HepG2 (cell line): ENCODE measurements around the gene PARP16. TPM values are rescaled to one million over a fixed set of nuclear protein-coding genes. Genes with fewer than 3 reads are reported as not detected.

Experiments
- CENPX ChIP-seq: sonication (generic); formaldehyde crosslinking; IDR thresholded peaks from 2 replicates; pipeline ENCODE4 v1.9.0; 2021; ENCODE audit warnings: mild to moderate bottlenecking, missing genetic modification reagents, moderate library complexity
- EP300 ChIP-seq, 3 experiments: sonication (generic) in 1 of 3; formaldehyde crosslinking in 1 of 3; IDR thresholded peaks; 2 replicates each; pipeline versions ENCODE4 v1.5.1 to v1.6.1; 2011 to 2020; ENCODE audit warnings: low read depth in 2 of 3, low read length in 2 of 3, borderline replicate concordance in 1 of 3, improper control_type of control experiment in 1 of 3, mild to moderate bottlenecking in 1 of 3, missing genetic modification reagents in 1 of 3, moderate library complexity in 1 of 3
- ERF ChIP-seq: IDR thresholded peaks from 2 replicates; pipeline ENCODE4 v1.6.1; 2018; ENCODE audit warnings: missing biosample characterization, missing genetic modification reagents
- HCFC1 ChIP-seq: fragments of 150-350 bp; IDR thresholded peaks from 2 replicates; pipeline ENCODE4 v1.6.1; 2014; ENCODE audit warnings: low read depth, low read length
- RAD21 ChIP-seq: fragments of 450-650 bp; formaldehyde crosslinking; IDR thresholded peaks from 2 replicates; pipeline ENCODE4 v1.5.0; 2020; ENCODE audit warnings: mild to moderate bottlenecking
- SIN3A ChIP-seq: IDR thresholded peaks from 2 replicates; pipeline ENCODE4 v1.6.1; 2011; ENCODE audit warnings: low read depth, mild to moderate bottlenecking, control low read depth, low read length, borderline replicate concordance
- TMF1 ChIP-seq: sonication (generic); formaldehyde crosslinking; IDR thresholded peaks from 2 replicates; pipeline ENCODE4 v1.8.1; 2022; ENCODE audit warnings: low read depth, missing genetic modification reagents
- ZFP82 ChIP-seq: sonication (generic); formaldehyde crosslinking; IDR thresholded peaks from 2 replicates; pipeline ENCODE4 v1.5.1; 2020; ENCODE audit warnings: mild to moderate bottlenecking, missing genetic modification reagents, borderline replicate concordance
- ZKSCAN8 ChIP-seq: IDR thresholded peaks from 2 replicates; pipeline ENCODE4 v1.6.1; 2016; ENCODE audit warnings: borderline replicate concordance, missing genetic modification reagents, missing compliant biosample characterization
- ZNF17 ChIP-seq: sonication (generic); formaldehyde crosslinking; IDR thresholded peaks from 2 replicates; pipeline ENCODE4 v1.5.0; 2020; ENCODE audit warnings: mild to moderate bottlenecking, missing genetic modification reagents
- ZNF772 ChIP-seq: sonication (generic); formaldehyde crosslinking; IDR thresholded peaks from 2 replicates; pipeline ENCODE4 v1.5.0; 2020; ENCODE audit warnings: mild to moderate bottlenecking, missing genetic modification reagents
- polyA plus RNA-seq, 8 experiments: library from polyadenylated mRNA; depleted of rRNA in 3 of 8; stranded (reverse) in 7 of 8; unstranded in 1 of 8; fragments of >200 nt; fragmentation: Illumina TruSeq in 4 of 8; extraction: Trizol in 4 of 8; gene quantifications; 2 replicates each; pipeline versions ENCODE4 v1.2.1 to v1.2.3, GENCODE V29; 2011 to 2016; ENCODE audit warnings: low read depth in 4 of 8, missing spikeins in 1 of 8, mixed read lengths in 1 of 8; ENCODE audit not compliant: insufficient read depth in 1 of 8
- total RNA-seq, 5 experiments: library from RNA; depleted of rRNA; stranded (reverse); fragments of >200 nt; fragmentation: Illumina TruSeq; extraction: Trizol; gene quantifications; 2 replicates each; pipeline ENCODE4 v1.2.3, GENCODE V29; 2016; ENCODE audit warnings: low read depth in 1 of 5
- TF ChIP-seq, protein P1 (sequence below): sonication (generic); formaldehyde crosslinking; IDR thresholded peaks from 2 replicates; pipeline ENCODE4 v1.5.1; 2020; ENCODE audit warnings: mild to moderate bottlenecking, missing genetic modification reagents, moderate library complexity
- TF ChIP-seq, protein P2 (sequence below): sonication (generic); formaldehyde crosslinking; IDR thresholded peaks from 2 replicates; pipeline ENCODE4 v1.5.0; 2020; ENCODE audit warnings: missing genetic modification reagents
- TF ChIP-seq, protein P3 (sequence below): conservative IDR thresholded peaks from 2 replicates; pipeline ENCODE4 v1.6.1; 2018; ENCODE audit warnings: missing genetic modification reagents
- TF ChIP-seq, protein P4 (sequence below): sonication (generic); formaldehyde crosslinking; IDR thresholded peaks from 2 replicates; pipeline ENCODE4 v1.4.0; 2020; ENCODE audit warnings: missing genetic modification reagents, mild to moderate bottlenecking, borderline replicate concordance
- TF ChIP-seq, protein P5 (sequence below): sonication (generic); formaldehyde crosslinking; IDR thresholded peaks from 2 replicates; pipeline ENCODE4 v1.5.0; 2020; ENCODE audit warnings: mild to moderate bottlenecking, missing genetic modification reagents

The PARP16 gene
- total and polyA plus RNA-seq, 2 of the 13 experiments (the other 11 are each of a cell fraction or from before 2014, with no cell fraction given): 6.8 to 7.6 TPM

DNA sequence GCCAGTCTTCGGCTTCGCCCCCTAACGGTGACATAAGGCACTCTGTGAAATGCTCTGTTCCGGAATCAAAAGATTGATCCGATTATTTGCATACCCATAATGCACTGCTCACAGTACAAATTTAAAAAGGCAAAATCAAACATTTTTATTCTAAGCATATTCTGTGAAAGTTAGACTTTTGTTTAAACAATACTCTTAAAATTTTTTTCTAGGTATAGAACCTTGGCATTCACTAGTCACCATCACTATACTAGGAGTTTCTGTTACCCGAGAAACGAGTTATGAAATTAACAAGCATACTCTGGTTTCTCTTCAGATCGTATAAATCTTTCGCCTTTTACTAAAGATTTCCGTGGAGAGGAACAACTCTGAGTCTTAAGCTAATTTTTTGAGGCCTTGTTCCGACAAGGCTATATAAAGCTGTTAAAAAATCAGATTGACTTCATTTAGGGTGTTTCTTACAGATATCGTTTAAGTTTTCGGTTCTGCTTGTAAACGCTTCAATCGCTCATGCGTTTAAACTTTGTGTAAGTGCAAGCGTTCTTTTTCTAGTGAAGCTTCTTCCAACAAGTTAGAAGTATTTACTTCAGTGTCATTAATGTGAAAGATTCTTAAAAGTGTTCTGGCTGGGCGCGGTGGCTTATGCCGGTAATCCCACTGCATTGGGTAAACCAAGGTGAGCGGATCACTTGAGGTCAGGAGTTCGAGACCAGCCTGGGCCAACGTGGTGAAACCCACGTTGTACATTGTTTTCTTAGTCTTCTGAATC lies 17.9 kb upstream of the PARP16 start, which contains the start of gene RNU5B-1 (continued):
- TF ChIP-seq, protein P1, sequence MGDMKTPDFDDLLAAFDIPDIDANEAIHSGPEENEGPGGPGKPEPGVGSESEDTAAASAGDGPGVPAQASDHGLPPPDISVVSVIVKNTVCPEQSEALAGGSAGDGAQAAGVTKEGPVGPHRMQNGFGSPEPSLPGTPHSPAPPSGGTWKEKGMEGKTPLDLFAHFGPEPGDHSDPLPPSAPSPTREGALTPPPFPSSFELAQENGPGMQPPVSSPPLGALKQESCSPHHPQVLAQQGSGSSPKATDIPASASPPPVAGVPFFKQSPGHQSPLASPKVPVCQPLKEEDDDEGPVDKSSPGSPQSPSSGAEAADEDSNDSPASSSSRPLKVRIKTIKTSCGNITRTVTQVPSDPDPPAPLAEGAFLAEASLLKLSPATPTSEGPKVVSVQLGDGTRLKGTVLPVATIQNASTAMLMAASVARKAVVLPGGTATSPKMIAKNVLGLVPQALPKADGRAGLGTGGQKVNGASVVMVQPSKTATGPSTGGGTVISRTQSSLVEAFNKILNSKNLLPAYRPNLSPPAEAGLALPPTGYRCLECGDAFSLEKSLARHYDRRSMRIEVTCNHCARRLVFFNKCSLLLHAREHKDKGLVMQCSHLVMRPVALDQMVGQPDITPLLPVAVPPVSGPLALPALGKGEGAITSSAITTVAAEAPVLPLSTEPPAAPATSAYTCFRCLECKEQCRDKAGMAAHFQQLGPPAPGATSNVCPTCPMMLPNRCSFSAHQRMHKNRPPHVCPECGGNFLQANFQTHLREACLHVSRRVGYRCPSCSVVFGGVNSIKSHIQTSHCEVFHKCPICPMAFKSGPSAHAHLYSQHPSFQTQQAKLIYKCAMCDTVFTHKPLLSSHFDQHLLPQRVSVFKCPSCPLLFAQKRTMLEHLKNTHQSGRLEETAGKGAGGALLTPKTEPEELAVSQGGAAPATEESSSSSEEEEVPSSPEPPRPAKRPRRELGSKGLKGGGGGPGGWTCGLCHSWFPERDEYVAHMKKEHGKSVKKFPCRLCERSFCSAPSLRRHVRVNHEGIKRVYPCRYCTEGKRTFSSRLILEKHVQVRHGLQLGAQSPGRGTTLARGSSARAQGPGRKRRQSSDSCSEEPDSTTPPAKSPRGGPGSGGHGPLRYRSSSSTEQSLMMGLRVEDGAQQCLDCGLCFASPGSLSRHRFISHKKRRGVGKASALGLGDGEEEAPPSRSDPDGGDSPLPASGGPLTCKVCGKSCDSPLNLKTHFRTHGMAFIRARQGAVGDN: no peak
- TF ChIP-seq, protein P2, sequence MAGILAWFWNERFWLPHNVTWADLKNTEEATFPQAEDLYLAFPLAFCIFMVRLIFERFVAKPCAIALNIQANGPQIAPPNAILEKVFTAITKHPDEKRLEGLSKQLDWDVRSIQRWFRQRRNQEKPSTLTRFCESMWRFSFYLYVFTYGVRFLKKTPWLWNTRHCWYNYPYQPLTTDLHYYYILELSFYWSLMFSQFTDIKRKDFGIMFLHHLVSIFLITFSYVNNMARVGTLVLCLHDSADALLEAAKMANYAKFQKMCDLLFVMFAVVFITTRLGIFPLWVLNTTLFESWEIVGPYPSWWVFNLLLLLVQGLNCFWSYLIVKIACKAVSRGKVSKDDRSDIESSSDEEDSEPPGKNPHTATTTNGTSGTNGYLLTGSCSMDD: no peak
- peak; percentile 74 for TF ChIP-seq ZKSCAN8
- peak in 1 of 2 experiments; percentile 43; a peak in 2 of 4 replicates for TF ChIP-seq EP300 (IDR thresholded peaks at IDR 0.05; ENCODE audit: low read depth in 2 of 2, low read length in 2 of 2)
- no peak for TF ChIP-seq EP300 (CRISPR knock-in tag; IDR thresholded peaks at IDR 0.05; ENCODE audit: borderline replicate concordance)
- TF ChIP-seq, protein P3, sequence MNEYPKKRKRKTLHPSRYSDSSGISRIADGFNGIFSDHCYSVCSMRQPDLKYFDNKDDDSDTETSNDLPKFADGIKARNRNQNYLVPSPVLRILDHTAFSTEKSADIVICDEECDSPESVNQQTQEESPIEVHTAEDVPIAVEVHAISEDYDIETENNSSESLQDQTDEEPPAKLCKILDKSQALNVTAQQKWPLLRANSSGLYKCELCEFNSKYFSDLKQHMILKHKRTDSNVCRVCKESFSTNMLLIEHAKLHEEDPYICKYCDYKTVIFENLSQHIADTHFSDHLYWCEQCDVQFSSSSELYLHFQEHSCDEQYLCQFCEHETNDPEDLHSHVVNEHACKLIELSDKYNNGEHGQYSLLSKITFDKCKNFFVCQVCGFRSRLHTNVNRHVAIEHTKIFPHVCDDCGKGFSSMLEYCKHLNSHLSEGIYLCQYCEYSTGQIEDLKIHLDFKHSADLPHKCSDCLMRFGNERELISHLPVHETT (CRISPR knock-in tag): 0 out of 2 replicates have a peak, but pooled peaks have one; percentile 37
- TF ChIP-seq ZFP82: peak; percentile 86; the same call in 1 of the 2 replicates
- TF ChIP-seq SIN3A: peak; percentile 92
- peak; percentile 63 for TF ChIP-seq RAD21
- no peak; the same call in 1 of the 2 replicates for TF ChIP-seq HCFC1
- peak; percentile 92 for TF ChIP-seq ERF (CRISPR knock-in tag)
- TF ChIP-seq ZNF17 (CRISPR knock-in tag): no peak
- TF ChIP-seq ZNF772 (CRISPR knock-in tag): peak; percentile 46; the same call in 1 of the 2 replicates
- TF ChIP-seq, protein P4, sequence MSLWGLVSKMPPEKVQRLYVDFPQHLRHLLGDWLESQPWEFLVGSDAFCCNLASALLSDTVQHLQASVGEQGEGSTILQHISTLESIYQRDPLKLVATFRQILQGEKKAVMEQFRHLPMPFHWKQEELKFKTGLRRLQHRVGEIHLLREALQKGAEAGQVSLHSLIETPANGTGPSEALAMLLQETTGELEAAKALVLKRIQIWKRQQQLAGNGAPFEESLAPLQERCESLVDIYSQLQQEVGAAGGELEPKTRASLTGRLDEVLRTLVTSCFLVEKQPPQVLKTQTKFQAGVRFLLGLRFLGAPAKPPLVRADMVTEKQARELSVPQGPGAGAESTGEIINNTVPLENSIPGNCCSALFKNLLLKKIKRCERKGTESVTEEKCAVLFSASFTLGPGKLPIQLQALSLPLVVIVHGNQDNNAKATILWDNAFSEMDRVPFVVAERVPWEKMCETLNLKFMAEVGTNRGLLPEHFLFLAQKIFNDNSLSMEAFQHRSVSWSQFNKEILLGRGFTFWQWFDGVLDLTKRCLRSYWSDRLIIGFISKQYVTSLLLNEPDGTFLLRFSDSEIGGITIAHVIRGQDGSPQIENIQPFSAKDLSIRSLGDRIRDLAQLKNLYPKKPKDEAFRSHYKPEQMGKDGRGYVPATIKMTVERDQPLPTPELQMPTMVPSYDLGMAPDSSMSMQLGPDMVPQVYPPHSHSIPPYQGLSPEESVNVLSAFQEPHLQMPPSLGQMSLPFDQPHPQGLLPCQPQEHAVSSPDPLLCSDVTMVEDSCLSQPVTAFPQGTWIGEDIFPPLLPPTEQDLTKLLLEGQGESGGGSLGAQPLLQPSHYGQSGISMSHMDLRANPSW: peak; percentile 82
- no peak for TF ChIP-seq CENPX (CRISPR knock-in tag)
- TF ChIP-seq, protein P5, sequence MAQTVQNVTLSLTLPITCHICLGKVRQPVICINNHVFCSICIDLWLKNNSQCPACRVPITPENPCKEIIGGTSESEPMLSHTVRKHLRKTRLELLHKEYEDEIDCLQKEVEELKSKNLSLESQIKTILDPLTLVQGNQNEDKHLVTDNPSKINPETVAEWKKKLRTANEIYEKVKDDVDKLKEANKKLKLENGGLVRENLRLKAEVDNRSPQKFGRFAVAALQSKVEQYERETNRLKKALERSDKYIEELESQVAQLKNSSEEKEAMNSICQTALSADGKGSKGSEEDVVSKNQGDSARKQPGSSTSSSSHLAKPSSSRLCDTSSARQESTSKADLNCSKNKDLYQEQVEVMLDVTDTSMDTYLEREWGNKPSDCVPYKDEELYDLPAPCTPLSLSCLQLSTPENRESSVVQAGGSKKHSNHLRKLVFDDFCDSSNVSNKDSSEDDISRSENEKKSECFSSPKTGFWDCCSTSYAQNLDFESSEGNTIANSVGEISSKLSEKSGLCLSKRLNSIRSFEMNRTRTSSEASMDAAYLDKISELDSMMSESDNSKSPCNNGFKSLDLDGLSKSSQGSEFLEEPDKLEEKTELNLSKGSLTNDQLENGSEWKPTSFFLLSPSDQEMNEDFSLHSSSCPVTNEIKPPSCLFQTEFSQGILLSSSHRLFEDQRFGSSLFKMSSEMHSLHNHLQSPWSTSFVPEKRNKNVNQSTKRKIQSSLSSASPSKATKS (CRISPR knock-in tag): no peak
- TF ChIP-seq TMF1 (CRISPR knock-in tag): no peak
